Keratinocyte (primary cell): ENCODE measurements around the gene GKN1. TPM values are rescaled to one million over a fixed set of nuclear protein-coding genes. Genes with fewer than 3 reads are reported as not detected.

Experiments used
- DNase-seq: peaks from one replicate; pipeline ENCODE4 v3.0.0-alpha.2; 2011; ENCODE audit warnings: low read depth, missing footprints, low spot score
- FAIRE-seq: peaks from 2 replicates; lab custom pipeline; 2011; peaks lifted over from hg19 to GRCh38; lab: Jason Lieb, UNC
- H2AFZ ChIP-seq: 2 replicates; pipeline ENCODE4 v1.6.0; 2012; ENCODE audit warnings: low read length, control low read depth, inconsistent platforms; ENCODE audit not compliant: control insufficient read depth
- H3K27ac ChIP-seq: 2 replicates; pipeline ENCODE4 v1.5.1; 2011; ENCODE audit warnings: low read length; ENCODE audit not compliant: control insufficient read depth, insufficient read depth
- H3K27me3 ChIP-seq: 3 replicates; pipeline ENCODE4 v1.6.0; 2011; ENCODE audit warnings: low read length; ENCODE audit not compliant: control insufficient read depth, insufficient read depth; ENCODE audit errors: extremely low read depth
- H3K36me3 ChIP-seq, 2 experiments: 2 replicates in 1 of 2; 3 replicates in 1 of 2; pipeline ENCODE4 v1.5.1; 2011; ENCODE audit warnings: low read length in 2 of 2, mild to moderate bottlenecking in 1 of 2; ENCODE audit not compliant: control insufficient read depth in 2 of 2, insufficient read depth in 2 of 2; ENCODE audit errors: extremely low read depth in 1 of 2
- H3K4me1 ChIP-seq: 3 replicates; pipeline ENCODE4 v1.5.1; 2011; ENCODE audit warnings: low read length; ENCODE audit not compliant: control insufficient read depth, insufficient read depth; ENCODE audit errors: extremely low read depth
- H3K4me2 ChIP-seq: 3 replicates; pipeline ENCODE4 v1.6.0; 2011; ENCODE audit warnings: low read depth, low read length; ENCODE audit not compliant: control insufficient read depth, insufficient read depth; ENCODE audit errors: extremely low read depth
- H3K4me3 ChIP-seq, 3 experiments: fragments of 200-600 bp in 1 of 3; sonication (generic) in 1 of 3; 2 replicates in 2 of 3; 3 replicates in 1 of 3; pipeline ENCODE4 v1.5.1; 2011 to 2016; ENCODE audit warnings: low read length in 3 of 3, mild to moderate bottlenecking in 3 of 3, control low read depth in 2 of 3, inconsistent platforms in 1 of 3, low read depth in 1 of 3, mixed read lengths in 1 of 3, mixed run types in 1 of 3, moderate library complexity in 1 of 3; ENCODE audit not compliant: control insufficient read depth in 2 of 3, insufficient read depth in 2 of 3; ENCODE audit errors: extremely low read depth in 1 of 3
- H3K79me2 ChIP-seq: 2 replicates; pipeline ENCODE4 v1.6.0; 2012; ENCODE audit warnings: low read length; ENCODE audit not compliant: control insufficient read depth, insufficient read depth
- H3K9ac ChIP-seq: 3 replicates; pipeline ENCODE4 v1.6.0; 2011; ENCODE audit warnings: low read length; ENCODE audit not compliant: control insufficient read depth, insufficient read depth; ENCODE audit errors: extremely low read depth
- H3K9me1 ChIP-seq: 3 replicates; pipeline ENCODE4 v1.6.0; 2011; ENCODE audit warnings: low read length; ENCODE audit not compliant: control insufficient read depth, insufficient read depth; ENCODE audit errors: extremely low read depth
- H3K9me3 ChIP-seq: 2 replicates; pipeline ENCODE4 v1.5.1; 2012; ENCODE audit warnings: low read depth, low read length; ENCODE audit not compliant: control insufficient read depth
- H4K20me1 ChIP-seq: 3 replicates; pipeline ENCODE4 v1.6.0; 2011; ENCODE audit warnings: low read length; ENCODE audit not compliant: control insufficient read depth, insufficient read depth; ENCODE audit errors: extremely low read depth
- EZH2 ChIP-seq: IDR thresholded peaks from one replicate; pipeline ENCODE4 v1.6.1; 2012; ENCODE audit warnings: inconsistent platforms, mild to moderate bottlenecking, low read length, moderate library complexity
- dilution Hi-C: fragments of 300-500 bp; cut with MboI; formaldehyde crosslinking; loops from one replicate; pipeline ENCODE4 v1.7.0; 2020; ENCODE audit warnings: low sequenced_read_pairs; ENCODE audit not compliant: extremely low pct_ligation_motif_present
- polyA plus RNA-seq, 5 experiments: library from polyadenylated mRNA; depleted of rRNA in 3 of 5; stranded (reverse) in 3 of 5; stranded (forward) in 1 of 5; unstranded in 1 of 5; fragments of >200 nt; gene quantifications; 1 replicate in 1 of 5; 2 replicates in 3 of 5; 3 replicates in 1 of 5; pipeline versions ENCODE4 v1.2.1 to v1.2.3, GENCODE V29; 2011 to 2012; ENCODE audit warnings: missing spikeins in 2 of 5, low read depth in 1 of 5, low replicate concordance in 1 of 5
- TF ChIP-seq, protein P1 (sequence below), 3 experiments: IDR thresholded peaks in 1 of 3; conservative IDR thresholded peaks in 1 of 3; optimal IDR thresholded peaks in 1 of 3; 2 replicates in 2 of 3; 3 replicates in 1 of 3; pipeline versions ENCODE3 to v1.5.1; 2011; ENCODE audit warnings: low read length in 3 of 3, mild to moderate bottlenecking in 3 of 3, moderate library complexity in 2 of 3, control low read depth in 1 of 3, inconsistent platforms in 1 of 3; ENCODE audit not compliant: insufficient read depth in 2 of 3; ENCODE audit errors: extremely low read depth in 1 of 3

Gene GKN1
- polyA plus RNA-seq, 1 donor (not counting 4 experiments of a cell fraction or from before 2014, with no cell fraction given) = 0.49 TPM

DNA sequence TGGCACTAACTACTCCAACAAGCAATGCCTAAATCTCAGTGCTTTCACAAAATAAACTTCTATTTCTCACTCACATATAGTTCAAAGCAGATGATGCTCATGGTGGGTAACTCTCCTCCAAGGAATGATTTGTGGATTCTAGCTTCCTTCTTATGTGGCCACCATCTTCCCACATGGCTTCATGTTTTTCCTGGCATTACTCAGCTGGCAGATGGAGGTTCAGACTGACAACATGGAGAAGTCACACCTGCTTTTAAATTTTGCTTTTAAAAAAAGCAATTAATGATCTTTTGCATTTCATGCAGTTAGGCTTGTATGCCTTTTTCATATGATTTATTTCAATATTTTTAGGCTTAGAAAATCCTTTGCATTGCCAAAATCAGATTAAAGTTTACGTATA lies 15.4 kb upstream of the GKN1 start:
- FAIRE-seq = no peak
- no peak overlapping the region for H3K4me2 ChIP-seq

DNA sequence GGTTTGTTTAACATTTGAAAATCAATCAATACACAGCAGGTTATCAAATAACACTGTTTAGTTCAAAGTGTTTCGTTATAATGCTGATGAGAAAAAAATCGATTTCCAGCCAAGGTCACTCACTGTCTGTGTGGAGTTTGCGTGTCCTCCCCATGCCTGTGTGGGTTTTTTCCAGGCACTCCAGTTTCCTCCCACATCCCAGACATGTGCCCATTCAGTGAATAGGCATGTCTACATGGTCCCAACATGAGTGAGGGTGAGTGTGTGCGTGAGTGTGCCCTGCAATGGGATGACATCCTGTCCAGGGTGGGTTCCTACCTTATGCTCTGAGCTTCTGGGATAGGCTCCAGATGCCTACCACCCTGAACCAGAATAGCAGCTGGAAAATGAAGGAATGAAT lies 13.1 kb upstream of the GKN1 start:
- no peaks in the 10 kb centered on the region for H4K20me1 ChIP-seq
- TF ChIP-seq, protein P1, sequence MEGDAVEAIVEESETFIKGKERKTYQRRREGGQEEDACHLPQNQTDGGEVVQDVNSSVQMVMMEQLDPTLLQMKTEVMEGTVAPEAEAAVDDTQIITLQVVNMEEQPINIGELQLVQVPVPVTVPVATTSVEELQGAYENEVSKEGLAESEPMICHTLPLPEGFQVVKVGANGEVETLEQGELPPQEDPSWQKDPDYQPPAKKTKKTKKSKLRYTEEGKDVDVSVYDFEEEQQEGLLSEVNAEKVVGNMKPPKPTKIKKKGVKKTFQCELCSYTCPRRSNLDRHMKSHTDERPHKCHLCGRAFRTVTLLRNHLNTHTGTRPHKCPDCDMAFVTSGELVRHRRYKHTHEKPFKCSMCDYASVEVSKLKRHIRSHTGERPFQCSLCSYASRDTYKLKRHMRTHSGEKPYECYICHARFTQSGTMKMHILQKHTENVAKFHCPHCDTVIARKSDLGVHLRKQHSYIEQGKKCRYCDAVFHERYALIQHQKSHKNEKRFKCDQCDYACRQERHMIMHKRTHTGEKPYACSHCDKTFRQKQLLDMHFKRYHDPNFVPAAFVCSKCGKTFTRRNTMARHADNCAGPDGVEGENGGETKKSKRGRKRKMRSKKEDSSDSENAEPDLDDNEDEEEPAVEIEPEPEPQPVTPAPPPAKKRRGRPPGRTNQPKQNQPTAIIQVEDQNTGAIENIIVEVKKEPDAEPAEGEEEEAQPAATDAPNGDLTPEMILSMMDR (optimal IDR thresholded peaks at IDR 0.05 in 1 of 3, IDR thresholded peaks at IDR 0.05 in 1 of 3, conservative IDR thresholded peaks at IDR 0.05 in 1 of 3; ENCODE audit: extremely low read depth in 1 of 3, insufficient read depth in 2 of 3, low read length in 3 of 3) = no peak
- TF ChIP-seq EZH2 = no peak
- dilution Hi-C loops = no loop called here

More for the DNA sequence above, 15.4 kb upstream of the GKN1 start:
- Histone ChIP-seq H3K79me2 (no peaks in the 10 kb centered on the region), H3K9ac (no peak overlapping the region), H3K9me1 (no peaks in the 10 kb centered on the region), H3K27me3 (no peaks in the 10 kb centered on the region), H3K4me3 (no peak overlapping the region), H3K36me3 (no peaks in the 10 kb centered on the region), H3K4me1 (no peaks in the 10 kb centered on the region), H4K20me1 (no peaks in the 10 kb centered on the region), H2AFZ (no peak overlapping the region), H3K9me3 (no peaks in the 10 kb centered on the region), H3K27ac (no peak overlapping the region)
- dilution Hi-C loops = no loop called here
- DNase-seq = no peak
- TF ChIP-seq, protein P1 (optimal IDR thresholded peaks at IDR 0.05 in 1 of 3, IDR thresholded peaks at IDR 0.05 in 1 of 3, conservative IDR thresholded peaks at IDR 0.05 in 1 of 3; ENCODE audit: extremely low read depth in 1 of 3, insufficient read depth in 2 of 3, low read length in 3 of 3) = no peak
- no peak for TF ChIP-seq EZH2

More for the DNA sequence above, 13.1 kb upstream of the GKN1 start:
- H3K9me1 ChIP-seq = no peaks in the 10 kb centered on the region
- no peaks in the 10 kb centered on the region for H3K4me1 ChIP-seq
- H3K9ac ChIP-seq = no peak overlapping the region
- H2AFZ ChIP-seq = no peak overlapping the region
- no peak overlapping the region for H3K4me3 ChIP-seq
- H3K9me3 ChIP-seq = no peaks in the 10 kb centered on the region
- H3K36me3 ChIP-seq = no peaks in the 10 kb centered on the region
- no peaks in the 10 kb centered on the region for H3K27me3 ChIP-seq
- H3K79me2 ChIP-seq = no peaks in the 10 kb centered on the region
- H3K4me2 ChIP-seq = no peak overlapping the region
- FAIRE-seq (no peak), DNase-seq (no peak)
- no peak overlapping the region for H3K27ac ChIP-seq
